Activated naive CD4-positive, alpha-beta T cell treated with anti-CD3 and anti-CD28 coated beads for 36 hours (primary cell): ENCODE data around the gene ABCB1. TPM values are rescaled to one million over a fixed set of nuclear protein-coding genes. Genes with fewer than 3 reads are reported as not detected.

Experiments used
- CTCF ChIA-PET: fragments of 350-600 bp; sonication (Branson Sonifier 250); formaldehyde crosslinking; loops from one replicate; lab custom pipeline; 2021; ENCODE audit warnings: antibody characterized with exemption; lab: Charles Lee
- DNase-seq: peaks from one replicate; pipeline ENCODE4 v3.0.0-alpha.2; 2020
- H3K27ac Mint-ChIP-seq: one replicate; pipeline ENCODE4 v1.8.0; 2021; ENCODE audit warnings: mild to moderate bottlenecking, mixed read lengths
- H3K27me3 Mint-ChIP-seq: one replicate; pipeline ENCODE4 v1.8.0; 2021; ENCODE audit warnings: low read depth, mixed read lengths
- H3K36me3 Mint-ChIP-seq: one replicate; pipeline ENCODE4 v1.8.0; 2021; ENCODE audit warnings: low read depth, mixed read lengths
- H3K4me1 Mint-ChIP-seq: one replicate; pipeline ENCODE4 v1.8.0; 2021; ENCODE audit warnings: low read depth, mixed read lengths
- H3K4me3 Mint-ChIP-seq: one replicate; pipeline ENCODE4 v1.8.0; 2021; ENCODE audit warnings: mild to moderate bottlenecking, moderate library complexity, mixed read lengths
- H3K9me3 Mint-ChIP-seq: one replicate; pipeline ENCODE4 v1.8.0; 2021; ENCODE audit warnings: mixed read lengths
- intact Hi-C: fragments of 100-400 bp; cut with micrococcal nuclease; formaldehyde crosslinking; loops from one replicate; pipeline ENCODE4 v1.15.1; 2023
- total RNA-seq, 2 experiments: library from RNA; stranded (reverse); gene quantifications; one replicate each; pipeline ENCODE4 v1.2.3, GENCODE V29; 2021

ABCB1 gene
- total RNA-seq, 2 experiments from 2014 or later, result 2.3 to 3.5 TPM

DNA sequence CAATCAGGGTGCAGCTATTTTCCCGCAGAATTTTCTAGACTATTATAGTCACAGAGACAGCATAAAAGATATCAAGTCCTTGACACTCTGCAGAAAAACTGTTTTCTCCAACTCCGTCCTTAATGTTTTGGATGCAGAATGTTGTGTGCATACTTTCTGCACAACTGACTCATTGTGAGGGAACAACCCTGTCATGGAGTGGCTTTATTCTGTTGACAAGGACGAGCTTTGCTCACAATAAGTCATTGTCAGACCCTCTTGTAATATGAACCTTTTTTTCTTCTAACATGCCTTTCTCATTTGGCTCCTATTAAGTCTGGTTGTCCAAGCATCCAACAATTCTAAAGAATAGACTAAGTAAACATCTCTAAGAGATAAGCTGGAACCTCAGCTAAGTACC lies 142.5 kb downstream of the ABCB1 start:
- intact Hi-C loops, result no loop called here
- DNase-seq, result no peak
- Mint-ChIP-seq H3K9me3 (no peaks in the 10 kb centered on the region), H3K36me3 (no peaks in the 10 kb centered on the region), H3K27me3 (peaks cover 5% of the 10 kb centered on the region), H3K4me3 (no peak overlapping the region), H3K27ac (no peak overlapping the region), H3K4me1 (no peaks in the 10 kb centered on the region)
- CTCF ChIA-PET, result no interaction called here

DNA sequence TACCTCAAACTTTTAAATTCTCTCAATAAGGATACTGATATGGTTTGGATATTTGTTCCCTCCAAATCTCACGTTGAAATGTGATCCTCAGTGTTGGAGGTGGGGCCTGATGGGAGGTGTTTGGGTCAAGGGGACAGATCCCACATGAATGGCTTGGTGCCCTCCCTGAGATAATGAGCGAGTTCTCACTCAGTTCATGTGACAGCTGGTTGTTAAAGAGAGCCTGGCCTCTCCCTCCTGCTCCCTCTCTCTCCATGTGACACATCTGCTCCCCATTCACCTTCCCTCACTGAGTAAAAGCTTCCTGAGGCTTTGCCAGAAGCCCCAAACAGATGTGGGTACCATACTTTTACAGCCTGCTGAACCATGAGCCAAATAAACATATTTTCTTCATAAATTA lies 144.4 kb downstream of the ABCB1 start:
- Mint-ChIP-seq H3K27me3 (peaks cover 9% of the 10 kb centered on the region), H3K4me3 (no peak overlapping the region), H3K4me1 (no peaks in the 10 kb centered on the region), H3K36me3 (no peaks in the 10 kb centered on the region), H3K9me3 (no peaks in the 10 kb centered on the region), H3K27ac (no peak overlapping the region)
- CTCF ChIA-PET, result no interaction called here
- intact Hi-C loops, result no loop called here
- no peak for DNase-seq

Other genes with a start within 250 kb of the ABCB1 start
- gene ABCB4, start 125.2 kb downstream of the ABCB1 start, total RNA-seq, result not detected
- gene RUNDC3B, start 27.5 kb upstream of the ABCB1 start, total RNA-seq, result under 1 TPM in 1 of 2 experiments, not detected in 1; 0.29 TPM